GM18502 (cell line): ENCODE results near the gene COL23A1.

ENCODE experiments used
- ATAC-seq: cut with Tn5 transposase; IDR thresholded peaks from one replicate; pipeline ENCODE4 v1.9.1; 2021; ENCODE audit warnings: mild to moderate bottlenecking; ENCODE audit not compliant: unreplicated experiment, poor library complexity

COL23A1 gene

GRCh38 chr5:178429491-178430185 lies 160.6 kb downstream of the COL23A1 start:
- no peak for ATAC-seq

GRCh38 chr5:178429156-178429468 lies 161.1 kb downstream of the COL23A1 start:
- no peak for ATAC-seq

- ATAC-seq = no peak
Observed at GRCh38 chr5:178428341-178429155, 161.6 kb downstream of the COL23A1 start.

- no peak for ATAC-seq
Observed at GRCh38 chr5:178427576-178428197, 162.5 kb downstream of the COL23A1 start.

- no peak for ATAC-seq
Observed at GRCh38 chr5:178426326-178427130, 163.7 kb downstream of the COL23A1 start.

- ATAC-seq = no peak
Observed at GRCh38 chr5:178425621-178426068, 164.5 kb downstream of the COL23A1 start.

GRCh38 chr5:178424810-178425177 lies 165.4 kb downstream of the COL23A1 start:
- no peak for ATAC-seq

- no peak for ATAC-seq
Observed at GRCh38 chr5:178423901-178424809, 166.0 kb downstream of the COL23A1 start.

- no peak for ATAC-seq
Observed at GRCh38 chr5:178423431-178423830, 166.8 kb downstream of the COL23A1 start.

- no peak for ATAC-seq
Observed at GRCh38 chr5:178422400-178422775, 167.8 kb downstream of the COL23A1 start.

GRCh38 chr5:178421699-178422399 lies 168.3 kb downstream of the COL23A1 start:
- no peak for ATAC-seq

GRCh38 chr5:178421128-178421527 lies 169.1 kb downstream of the COL23A1 start:
- ATAC-seq = no peak

- ATAC-seq = no peak
Observed at GRCh38 chr5:178420354-178420781, 169.8 kb downstream of the COL23A1 start.

GRCh38 chr5:178419651-178420050 lies 170.5 kb downstream of the COL23A1 start:
- no peak for ATAC-seq

- ATAC-seq = no peak
Observed at GRCh38 chr5:178419196-178419595, 171.0 kb downstream of the COL23A1 start.

- no peak for ATAC-seq
Observed at GRCh38 chr5:178418471-178419010, 171.7 kb downstream of the COL23A1 start.

- ATAC-seq = no peak
Observed at GRCh38 chr5:178418031-178418430, 172.2 kb downstream of the COL23A1 start.

GRCh38 chr5:178417391-178417811 lies 172.8 kb downstream of the COL23A1 start:
- no peak for ATAC-seq

GRCh38 chr5:178416919-178417318 lies 173.3 kb downstream of the COL23A1 start:
- ATAC-seq = no peak
